Fibroblast of pulmonary artery (primary cell): ENCODE measurements around the gene CERK.

Experiments
- DNase-seq: peaks from one replicate; pipeline ENCODE4 v3.0.0-alpha.2; 2010; ENCODE audit warnings: low read depth
- H3K4me3 ChIP-seq: replicated peaks from 2 replicates; pipeline ENCODE4 v1.5.1; 2011; ENCODE audit warnings: low read depth, mild to moderate bottlenecking, control low read depth, low read length, moderate library complexity
- TF ChIP-seq, protein P1 (sequence below): IDR thresholded peaks from 2 replicates; pipeline ENCODE4 v1.5.1; 2011; ENCODE audit warnings: mild to moderate bottlenecking, control low read depth, low read length, inconsistent platforms; ENCODE audit errors: missing control alignments

CERK gene

DNA sequence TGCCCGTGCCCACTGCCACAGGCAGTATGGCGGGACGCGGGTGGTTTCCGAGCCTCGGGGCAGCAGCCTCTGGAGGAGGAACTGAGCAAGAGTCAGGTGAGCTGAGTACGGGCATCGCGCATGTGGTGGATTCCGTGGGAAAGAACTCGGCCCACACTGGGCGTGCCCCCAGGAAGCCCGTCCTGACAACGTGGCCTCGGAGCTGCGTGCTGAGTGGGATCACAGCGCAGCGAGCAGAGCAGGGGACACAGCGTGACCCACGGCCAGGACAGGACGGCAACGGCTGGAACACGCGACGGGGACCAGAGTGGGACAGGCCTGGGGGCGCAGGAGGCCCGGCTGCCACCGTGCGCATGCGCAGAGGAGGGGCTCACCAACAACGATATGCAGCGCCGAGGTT lies 36.8 kb downstream of the CERK start:
- TF ChIP-seq, protein P1, sequence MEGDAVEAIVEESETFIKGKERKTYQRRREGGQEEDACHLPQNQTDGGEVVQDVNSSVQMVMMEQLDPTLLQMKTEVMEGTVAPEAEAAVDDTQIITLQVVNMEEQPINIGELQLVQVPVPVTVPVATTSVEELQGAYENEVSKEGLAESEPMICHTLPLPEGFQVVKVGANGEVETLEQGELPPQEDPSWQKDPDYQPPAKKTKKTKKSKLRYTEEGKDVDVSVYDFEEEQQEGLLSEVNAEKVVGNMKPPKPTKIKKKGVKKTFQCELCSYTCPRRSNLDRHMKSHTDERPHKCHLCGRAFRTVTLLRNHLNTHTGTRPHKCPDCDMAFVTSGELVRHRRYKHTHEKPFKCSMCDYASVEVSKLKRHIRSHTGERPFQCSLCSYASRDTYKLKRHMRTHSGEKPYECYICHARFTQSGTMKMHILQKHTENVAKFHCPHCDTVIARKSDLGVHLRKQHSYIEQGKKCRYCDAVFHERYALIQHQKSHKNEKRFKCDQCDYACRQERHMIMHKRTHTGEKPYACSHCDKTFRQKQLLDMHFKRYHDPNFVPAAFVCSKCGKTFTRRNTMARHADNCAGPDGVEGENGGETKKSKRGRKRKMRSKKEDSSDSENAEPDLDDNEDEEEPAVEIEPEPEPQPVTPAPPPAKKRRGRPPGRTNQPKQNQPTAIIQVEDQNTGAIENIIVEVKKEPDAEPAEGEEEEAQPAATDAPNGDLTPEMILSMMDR, result no peak
- H3K4me3 ChIP-seq, result no peak overlapping the region
- DNase-seq, result no peak

DNA sequence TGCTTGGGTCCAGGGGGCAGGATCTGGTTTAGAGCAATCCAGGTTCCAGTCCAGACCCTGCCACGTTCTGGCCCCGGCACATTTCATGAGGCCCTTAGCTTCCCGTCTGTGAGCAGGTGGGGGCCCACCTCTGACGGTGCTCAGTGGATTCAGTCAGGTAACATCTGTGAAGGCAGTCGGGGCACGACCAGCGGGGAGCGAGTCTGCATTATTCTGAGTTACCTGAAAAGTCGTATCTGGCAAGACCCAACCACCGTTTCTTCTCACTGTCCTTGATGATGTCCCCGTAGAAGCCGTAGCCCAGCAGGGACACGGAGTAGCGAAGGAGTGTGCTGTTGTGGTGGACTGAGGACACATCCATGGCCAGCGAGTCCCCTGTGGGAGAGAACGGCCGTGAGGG lies 39.0 kb downstream of the CERK start:
- DNase-seq, result no peak
- no peak overlapping the region for H3K4me3 ChIP-seq
- TF ChIP-seq, protein P1, result no peak

DNA sequence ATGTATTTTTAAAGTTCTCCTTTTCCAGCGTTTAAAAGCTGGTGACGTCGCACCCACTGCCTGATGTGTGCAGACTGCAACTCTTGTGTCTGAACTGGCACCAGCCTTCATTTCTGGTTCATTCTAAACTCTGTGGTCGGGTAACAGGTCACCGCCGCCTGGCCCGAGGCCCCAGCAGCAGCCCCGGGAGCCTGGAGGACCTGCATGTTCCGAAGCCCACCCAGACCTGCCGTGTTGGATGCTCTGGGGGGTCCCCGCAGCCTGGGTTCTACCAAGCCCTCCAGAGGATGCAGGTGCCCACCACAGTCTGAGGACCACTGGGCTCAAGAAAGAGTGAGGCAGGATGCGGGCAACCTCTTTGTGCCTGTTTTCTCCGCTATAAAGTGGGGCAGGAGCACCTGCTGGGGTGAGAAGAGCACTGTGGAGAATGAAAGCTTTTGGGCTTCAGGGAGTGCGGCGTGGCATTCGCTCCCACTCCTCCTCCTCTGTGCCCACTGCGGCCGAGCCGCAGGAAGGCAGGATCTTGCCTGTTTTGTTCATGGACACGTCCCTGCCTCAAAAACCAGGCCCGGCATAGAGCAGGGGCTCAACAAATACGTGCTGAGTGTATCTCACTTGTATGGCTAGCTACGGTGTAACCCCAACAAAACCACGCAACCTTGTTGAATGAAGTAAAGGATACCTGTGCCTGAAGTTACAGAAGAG lies 40.1 kb downstream of the CERK start:
- DNase-seq, result no peak
- TF ChIP-seq, protein P1, result no peak
- no peak overlapping the region for H3K4me3 ChIP-seq

DNA sequence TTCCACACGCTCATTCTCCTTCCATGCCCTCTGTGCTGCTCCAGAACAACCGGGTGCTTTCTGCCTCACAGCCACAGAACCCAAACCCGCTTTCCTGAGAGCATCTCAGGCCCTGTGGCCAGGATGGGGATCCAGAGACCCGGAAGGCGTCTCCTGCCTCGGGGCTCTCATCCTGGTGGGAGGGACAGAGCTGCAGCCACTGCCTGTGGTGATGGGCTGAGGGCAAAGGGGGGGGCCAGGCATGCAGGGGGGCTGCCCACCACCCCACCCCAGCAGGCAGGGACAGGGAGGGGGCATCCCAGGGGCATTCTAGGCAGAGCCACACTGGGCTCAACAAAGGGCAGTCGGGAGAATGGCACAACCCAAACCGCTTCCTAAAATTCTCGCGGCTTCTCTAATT lies 41.4 kb downstream of the CERK start:
- TF ChIP-seq, protein P1, result no peak
- H3K4me3 ChIP-seq, result no peak overlapping the region
- DNase-seq, result no peak

DNA sequence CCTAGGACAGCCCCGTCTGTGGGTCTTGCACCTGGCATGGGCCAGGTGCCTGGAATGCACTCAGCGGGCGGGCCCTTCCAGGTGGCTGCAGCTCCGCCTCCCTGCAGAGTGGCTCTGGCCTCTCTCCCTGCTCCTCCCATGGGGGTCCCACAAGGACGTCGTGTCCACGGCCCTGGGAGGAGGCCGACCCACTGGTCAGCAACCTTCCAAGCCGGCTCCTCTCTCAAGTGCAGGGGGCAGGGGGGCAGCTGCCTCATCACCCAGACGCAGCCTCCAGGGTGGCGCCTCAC lies 41.9 kb downstream of the CERK start:
- no peak for DNase-seq
- no peak overlapping the region for H3K4me3 ChIP-seq
- TF ChIP-seq, protein P1, result no peak

DNA sequence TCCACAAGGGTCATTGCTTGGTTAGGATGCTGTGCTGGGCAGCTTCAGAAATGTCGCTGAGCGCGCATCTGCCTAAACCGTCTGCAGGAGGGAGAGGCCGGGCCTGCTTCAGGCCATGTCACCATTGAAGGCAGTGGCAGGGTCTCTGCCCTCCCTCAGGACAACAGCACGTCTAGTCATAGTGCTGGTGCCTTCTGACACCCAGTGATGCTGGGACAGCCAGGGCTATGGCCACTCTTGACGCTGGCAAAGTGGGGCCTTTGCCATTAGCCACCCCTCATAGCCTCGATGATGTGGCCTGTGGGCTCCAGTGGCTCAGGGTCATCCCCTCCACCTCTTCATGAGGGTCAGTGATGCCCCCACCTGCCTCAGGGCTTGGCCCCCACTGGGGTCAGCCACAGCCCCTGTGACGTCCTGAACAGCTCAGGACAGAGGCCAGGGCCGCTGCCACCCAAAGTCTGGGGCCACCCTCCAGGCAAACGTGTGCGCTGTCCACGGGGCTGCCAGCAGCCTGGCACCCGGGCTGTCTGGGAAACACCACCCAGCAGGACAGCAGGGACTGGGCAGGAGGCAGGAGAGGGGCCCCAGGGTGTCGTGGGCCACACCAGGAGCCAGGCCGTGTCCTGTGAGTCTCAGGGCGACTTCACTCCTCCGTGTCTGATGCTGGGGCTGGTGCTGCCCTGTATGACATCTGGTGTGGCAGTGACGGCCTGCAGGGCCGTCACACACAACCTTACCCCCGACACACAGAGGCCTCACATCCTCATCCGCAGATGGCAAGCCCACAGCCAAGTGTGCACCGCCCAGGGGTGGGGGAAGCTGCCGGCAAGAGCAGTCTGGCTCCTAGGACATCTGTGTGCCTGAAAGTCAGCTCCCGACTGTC lies 42.5 kb downstream of the CERK start:
- no peak for DNase-seq
- no peak overlapping the region for H3K4me3 ChIP-seq
- TF ChIP-seq, protein P1, result no peak
